Left lobe of liver (tissue), 2 donors: ENCODE data around the gene COLEC12. TPM values are rescaled to one million over a fixed set of nuclear protein-coding genes. Genes with fewer than 3 reads are reported as not detected.
A peak's percentile ranks its signal among the peaks of the same experiment; 100 is the strongest.
"Not testable (repeated sequence)": the region's sequence is repeated elsewhere in the genome, so short reads cannot be mapped to it uniquely, and the experiment has no call there.

Experiments used
- ATAC-seq: fragments of 200-7000 bp; cut with Tn5 transposase; one replicate; pipeline ENCODE4 v1.9.1; 2020; ENCODE audit warnings: mild to moderate bottlenecking, moderate library complexity
- DNase-seq: peaks from one replicate; pipeline ENCODE4 v3.0.0-alpha.2; 2020; ENCODE audit warnings: low spot score
- total RNA-seq: library from RNA; stranded (reverse); gene quantifications from one replicate; pipeline ENCODE4 v1.2.1, GENCODE V29; 2021
- donor health status: DM: no; HTN: no; CAD: no; lungs with moderate emphysema.
- donor health status: DM: no; HTN: yes; CAD: no.

Gene COLEC12
- total RNA-seq, 1 donor from 2014 or later, result 0.08 TPM

DNA sequence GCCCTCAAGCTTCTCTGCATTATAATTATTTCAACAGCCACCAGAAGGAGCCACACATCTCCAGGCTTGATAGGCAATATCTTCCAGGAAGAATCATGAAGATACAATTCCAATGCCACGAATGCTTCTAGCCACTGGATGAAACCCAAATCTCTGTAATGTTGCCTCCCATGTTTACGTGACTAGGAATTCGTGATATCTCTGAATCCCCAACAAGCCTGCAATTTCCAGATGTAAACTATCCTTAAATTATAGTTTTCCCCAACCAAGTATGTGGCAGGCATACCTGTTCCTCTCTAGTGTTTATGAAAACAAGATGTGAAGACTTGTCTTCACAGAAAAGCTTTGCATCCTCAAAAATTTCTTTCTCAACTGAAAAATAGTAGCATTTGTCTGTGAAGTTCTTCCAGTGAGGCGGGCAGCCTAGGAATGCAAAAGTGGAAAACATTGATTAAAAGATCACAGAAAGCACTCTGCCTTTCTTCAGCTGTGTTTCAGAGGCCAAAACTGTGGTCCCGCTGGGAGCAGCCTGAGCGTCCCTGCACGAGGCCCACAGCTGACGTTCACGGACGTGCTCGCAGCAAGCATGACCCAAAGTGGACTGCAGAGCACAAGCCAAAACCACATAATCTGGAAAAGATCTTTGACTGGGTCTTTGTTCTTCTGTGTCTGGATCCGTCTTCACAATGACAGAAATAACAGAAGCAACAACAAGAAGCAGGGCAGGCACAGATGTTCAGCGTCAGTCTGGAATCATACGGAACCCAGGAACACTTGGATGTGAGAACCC lies 167.6 kb downstream of the COLEC12 start:
- DNase-seq (no peak), ATAC-seq (no peak)

- DNase-seq (no peak), ATAC-seq (no peak)
Measured at GRCh38 chr18:332007-332406, 168.5 kb downstream of the COLEC12 start.

DNA sequence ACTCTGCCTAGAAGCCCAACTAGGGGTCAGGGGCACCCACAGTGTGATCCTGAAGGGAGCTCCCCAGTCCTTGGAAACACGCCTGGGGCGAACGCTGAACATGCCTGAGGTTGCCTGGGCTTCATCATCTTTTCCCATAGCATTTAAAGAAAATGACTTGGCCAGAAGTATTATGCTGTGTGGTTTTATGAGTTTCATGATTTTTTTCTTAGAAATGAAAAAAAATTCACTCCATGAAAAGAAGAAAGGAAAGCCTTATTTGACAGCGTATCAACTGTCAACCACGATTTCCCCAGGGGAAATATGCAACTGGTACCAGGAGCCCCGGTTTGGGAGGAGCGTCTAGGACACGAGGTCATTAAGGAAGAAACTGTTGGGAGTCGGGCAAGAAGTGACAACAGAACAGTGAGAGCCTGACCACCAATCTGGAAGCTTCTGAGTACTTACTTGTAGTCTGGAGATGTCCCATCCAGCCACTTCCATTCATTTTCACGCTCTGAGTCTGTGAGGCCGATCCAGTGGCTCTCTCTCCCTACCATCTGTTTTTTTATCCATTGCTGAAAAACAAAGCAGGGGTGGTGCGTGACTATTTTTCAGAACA lies 169.2 kb downstream of the COLEC12 start:
- DNase-seq (no peak), ATAC-seq (no peak)

GRCh38 chr18:328928-329327 lies 171.6 kb downstream of the COLEC12 start:
- ATAC-seq (no peak), DNase-seq (no peak)

GRCh38 chr18:326846-327245 lies 173.7 kb downstream of the COLEC12 start:
- ATAC-seq (no peak), DNase-seq (no peak)

GRCh38 chr18:323253-323622 lies 177.3 kb downstream of the COLEC12 start:
- ATAC-seq (peak; percentile 90), DNase-seq (no peak)

- no peak for DNase-seq
Measured at GRCh38 chr18:321865-322467, 178.5 kb downstream of the COLEC12 start.

DNA sequence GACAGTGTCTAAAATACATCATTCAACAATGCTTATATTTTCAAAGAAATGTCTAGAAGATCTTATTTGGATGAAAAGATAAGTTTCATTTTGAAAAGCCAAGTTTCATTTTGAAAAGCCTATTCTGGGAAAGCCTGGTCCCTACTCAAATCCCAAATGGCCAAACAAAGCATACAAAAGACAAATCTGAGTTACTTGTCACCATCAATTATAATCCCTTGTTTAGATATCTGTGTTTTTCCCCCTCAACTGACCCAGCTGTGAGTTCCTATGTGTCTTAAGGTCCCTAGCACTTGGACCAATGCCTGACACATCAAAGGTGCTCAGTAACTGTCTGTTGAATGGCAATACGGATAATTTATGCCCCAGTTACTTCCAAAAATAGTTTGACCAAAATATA lies 180.3 kb downstream of the COLEC12 start:
- ATAC-seq (no peak), DNase-seq (no peak)

More at GRCh38 chr18:321865-322467, 178.5 kb downstream of the COLEC12 start:
- ATAC-seq, result no peak

- ATAC-seq (no peak), DNase-seq (no peak)
Measured at GRCh38 chr18:319720-320119, 180.8 kb downstream of the COLEC12 start.

- DNase-seq, result no peak
- no peak for ATAC-seq
Measured at GRCh38 chr18:318791-319291, 181.7 kb downstream of the COLEC12 start.

DNA sequence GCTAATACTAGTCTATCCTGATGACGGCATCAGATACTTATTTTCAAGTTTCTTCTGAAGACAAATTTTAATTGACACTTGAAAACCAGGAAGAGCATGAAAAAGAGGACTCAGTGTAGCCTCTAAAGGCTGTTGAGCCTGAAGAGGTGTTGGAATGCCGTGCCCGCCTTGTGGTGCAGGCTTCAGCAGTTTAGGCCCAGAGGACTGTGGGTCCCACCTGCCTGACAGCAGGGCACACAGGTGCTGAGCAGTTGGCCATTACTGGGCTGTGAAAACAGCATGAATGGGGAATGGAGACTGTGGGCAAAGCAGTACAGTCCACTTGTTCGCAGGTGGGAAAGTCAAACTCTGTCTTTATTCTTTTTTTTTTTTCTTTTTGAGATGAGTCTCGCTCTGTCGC lies 182.9 kb downstream of the COLEC12 start:
- ATAC-seq (no peak), DNase-seq (no peak)

GRCh38 chr18:316393-316792 lies 184.1 kb downstream of the COLEC12 start:
- ATAC-seq, result no peak
- DNase-seq, result no peak

DNA sequence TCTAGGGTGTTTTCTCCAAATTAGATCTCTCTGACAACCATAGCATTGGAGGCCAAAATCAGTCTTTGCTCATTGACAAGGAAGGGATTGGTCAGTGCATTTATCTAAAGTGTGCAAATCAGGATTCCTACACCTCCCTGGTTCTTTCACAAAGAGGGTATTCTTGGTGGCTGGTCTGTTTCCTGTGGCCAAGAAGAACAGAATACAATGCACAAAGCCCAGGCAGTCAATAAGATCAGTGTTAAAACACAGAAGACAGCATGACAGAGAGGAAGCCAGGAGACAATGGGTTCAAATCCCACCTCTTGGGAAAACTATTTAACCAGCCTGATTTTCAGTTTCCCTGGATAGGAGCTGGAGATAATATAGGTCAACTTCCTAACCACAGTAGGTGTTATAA lies 186.6 kb downstream of the COLEC12 start:
- ATAC-seq (no peak), DNase-seq (no peak)

DNA sequence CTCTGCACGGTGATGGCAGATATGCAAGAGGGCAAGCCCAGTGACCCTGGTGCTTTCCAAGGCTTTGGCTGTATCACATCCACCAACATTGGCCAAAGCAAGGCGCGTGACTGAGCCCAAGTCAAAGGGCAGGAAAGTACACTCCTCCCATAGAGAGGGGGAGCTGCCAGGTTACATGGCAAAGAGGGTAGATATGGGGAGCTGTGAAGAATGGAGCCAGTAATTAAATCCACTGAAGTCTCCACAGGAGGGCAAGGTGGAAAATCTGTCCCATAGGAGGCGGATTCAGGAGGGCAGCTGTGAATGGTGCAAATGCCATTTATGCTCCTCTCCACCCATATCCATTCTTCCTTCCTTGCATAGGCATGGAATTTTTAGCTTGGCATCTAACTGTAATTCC lies 188.1 kb downstream of the COLEC12 start:
- ATAC-seq (peak; percentile 25), DNase-seq (no peak)

DNA sequence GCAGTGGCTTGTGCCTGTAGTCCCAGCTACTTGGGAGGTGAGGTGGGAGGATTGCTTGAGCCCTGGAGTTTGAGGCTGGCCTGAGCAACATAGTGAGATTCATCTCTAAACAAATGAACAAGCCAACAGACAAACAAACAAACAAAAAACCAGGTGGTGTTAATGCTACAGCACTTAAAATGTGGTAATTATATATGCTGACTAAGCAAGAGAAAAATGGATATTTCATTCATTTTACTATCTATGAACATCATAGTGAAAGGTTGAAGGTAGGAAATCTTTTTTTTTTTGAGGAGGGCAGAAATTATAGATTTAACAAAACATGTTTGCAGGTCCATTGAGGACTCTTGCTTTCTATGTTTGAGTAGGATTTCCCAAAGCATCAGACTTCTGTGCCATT lies 190.5 kb downstream of the COLEC12 start:
- ATAC-seq, result no peak
- DNase-seq, result no peak

DNA sequence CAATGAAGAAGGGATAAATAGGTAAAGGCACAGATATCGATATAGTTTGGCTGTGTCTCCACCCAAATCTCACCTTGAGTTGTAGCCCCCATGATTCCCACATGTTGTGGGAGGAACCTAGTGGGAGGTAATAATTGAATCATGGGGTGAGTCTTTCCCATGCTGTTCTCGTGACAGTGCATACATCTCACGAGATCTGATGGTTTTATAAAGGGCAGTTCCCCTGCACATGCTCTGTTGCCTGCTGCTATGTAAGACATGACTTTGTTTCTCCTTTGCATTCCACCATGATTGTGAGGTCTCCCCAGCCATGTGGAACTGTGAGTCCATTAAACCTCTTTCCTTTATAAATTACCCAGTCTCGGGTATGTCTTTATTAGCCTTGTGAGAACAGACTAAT lies 192.4 kb downstream of the COLEC12 start:
- not testable (repeated sequence) for ATAC-seq, DNase-seq

DNA sequence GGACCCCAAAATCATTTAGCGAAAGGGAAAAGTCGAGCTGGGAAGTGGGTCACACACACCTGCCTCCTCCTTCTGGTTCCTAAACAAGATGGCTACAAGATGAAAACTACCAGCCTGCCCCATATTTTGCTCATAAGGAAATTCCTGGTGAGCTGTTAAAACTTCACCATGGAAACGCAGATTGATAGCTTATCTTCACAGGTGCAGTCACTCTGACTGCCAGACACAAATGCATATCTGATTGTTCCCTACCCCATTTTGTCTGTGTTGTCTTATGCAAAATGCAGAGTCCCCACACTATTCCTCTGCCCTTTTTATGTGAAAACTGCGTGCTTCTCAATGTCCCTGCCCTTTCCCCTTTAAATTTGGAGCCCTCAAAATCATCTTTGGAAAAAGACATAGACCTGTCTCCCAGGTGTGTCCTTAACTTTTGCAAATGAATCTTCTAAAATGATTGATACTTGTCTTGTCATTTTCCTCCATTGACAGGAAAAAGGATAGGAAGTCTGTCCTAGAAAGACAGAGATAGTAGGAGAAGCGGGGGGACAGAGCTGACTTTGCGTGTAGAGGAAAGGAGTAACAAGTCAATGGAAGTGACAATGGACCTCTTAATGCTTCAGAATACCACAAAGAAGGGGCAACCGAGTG lies 193.8 kb downstream of the COLEC12 start:
- ATAC-seq (no peak), DNase-seq (no peak)

- no peak for ATAC-seq
- DNase-seq, result no peak
Measured at GRCh38 chr18:305003-305501, 195.4 kb downstream of the COLEC12 start.

- DNase-seq (no peak), ATAC-seq (no peak)
Measured at GRCh38 chr18:303607-304006, 196.9 kb downstream of the COLEC12 start.

GRCh38 chr18:303011-303410 lies 197.5 kb downstream of the COLEC12 start:
- DNase-seq, result no peak
- no peak for ATAC-seq

DNA sequence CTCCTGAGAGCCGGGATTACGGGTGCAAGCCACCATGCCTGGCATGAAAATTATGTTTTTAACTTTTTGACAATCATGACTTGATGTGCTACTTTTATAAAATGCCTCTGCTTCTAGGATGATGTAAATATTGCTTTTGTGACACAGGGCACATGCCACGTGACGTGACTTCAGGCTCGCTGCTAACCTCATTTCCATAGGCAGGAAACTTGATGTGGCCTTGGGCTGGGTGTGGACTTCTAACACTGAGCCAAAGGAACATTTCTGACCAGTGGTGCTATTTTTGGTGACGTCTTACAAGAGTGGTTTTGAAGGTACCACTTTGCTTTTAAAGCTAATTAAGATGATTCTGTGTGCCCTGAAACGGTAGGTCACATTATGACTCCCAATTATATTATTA lies 198.4 kb downstream of the COLEC12 start:
- ATAC-seq, result no peak
- DNase-seq, result no peak
